ENCODE measurements around the gene AP4S1. TPM values are rescaled to one million over a fixed set of nuclear protein-coding genes. Genes with fewer than 3 reads are reported as not detected.
"Not testable (repeated sequence)": the region's sequence is repeated elsewhere in the genome, so short reads cannot be mapped to it uniquely, and the experiment has no call there.

AP4S1 gene
- total RNA-seq, 1 donor from 2014 or later = 11.4 TPM

DNA sequence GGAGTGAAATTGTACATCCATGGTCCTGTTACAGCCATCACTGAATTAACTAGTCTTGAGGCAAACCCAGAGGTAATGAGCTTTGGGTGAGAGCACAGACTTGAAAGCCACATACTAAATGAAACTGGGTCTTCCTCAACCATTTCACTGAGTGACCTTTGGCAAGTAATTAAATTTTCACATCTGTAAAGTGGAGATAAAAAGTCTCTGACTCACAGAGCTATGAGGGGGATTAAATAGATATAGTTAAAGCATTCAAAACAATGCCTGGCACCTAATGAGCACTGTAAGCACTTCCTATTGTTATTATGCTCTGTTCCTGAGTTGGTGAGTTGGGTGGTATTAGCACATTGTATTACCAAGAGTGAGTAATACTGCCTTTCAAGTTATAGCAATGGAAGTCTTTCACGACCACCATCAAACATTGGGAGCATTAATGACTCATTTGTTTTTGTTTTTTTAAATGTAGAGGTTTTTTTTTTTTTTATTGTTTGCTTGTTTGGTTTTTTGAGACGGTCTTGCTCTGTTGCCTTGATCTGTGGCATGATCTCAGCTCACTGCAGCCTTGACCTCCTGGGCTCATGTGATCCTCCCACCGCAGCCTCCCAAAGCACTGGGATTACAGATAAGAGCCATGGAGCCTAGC lies 13.2 kb downstream of the AP4S1 start:
- Mint-ChIP-seq H3K27ac (no peak overlapping the region), H3K36me3 (no peaks in the 10 kb centered on the region)

DNA sequence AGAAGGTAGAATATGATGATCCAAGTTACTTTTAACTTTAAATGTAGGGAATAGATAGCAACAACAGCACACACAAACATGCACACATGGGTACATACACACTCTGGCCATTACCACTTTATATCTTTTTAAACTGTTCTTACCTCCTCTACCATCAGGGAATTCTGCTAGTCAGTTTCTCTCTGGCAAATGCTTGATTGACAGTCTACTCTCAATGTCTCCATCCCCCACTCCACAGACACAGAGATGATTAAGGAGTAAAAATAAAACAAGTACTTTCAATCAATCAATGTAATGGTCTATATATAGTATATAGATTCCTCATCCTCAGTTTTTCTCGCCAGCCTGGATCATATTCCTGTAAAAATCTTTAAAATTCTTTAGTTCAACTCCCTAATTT lies 16.9 kb downstream of the AP4S1 start:
- peaks cover 3% of the 10 kb centered on the region for H3K36me3 Mint-ChIP-seq
- TF ChIP-seq, protein P1, sequence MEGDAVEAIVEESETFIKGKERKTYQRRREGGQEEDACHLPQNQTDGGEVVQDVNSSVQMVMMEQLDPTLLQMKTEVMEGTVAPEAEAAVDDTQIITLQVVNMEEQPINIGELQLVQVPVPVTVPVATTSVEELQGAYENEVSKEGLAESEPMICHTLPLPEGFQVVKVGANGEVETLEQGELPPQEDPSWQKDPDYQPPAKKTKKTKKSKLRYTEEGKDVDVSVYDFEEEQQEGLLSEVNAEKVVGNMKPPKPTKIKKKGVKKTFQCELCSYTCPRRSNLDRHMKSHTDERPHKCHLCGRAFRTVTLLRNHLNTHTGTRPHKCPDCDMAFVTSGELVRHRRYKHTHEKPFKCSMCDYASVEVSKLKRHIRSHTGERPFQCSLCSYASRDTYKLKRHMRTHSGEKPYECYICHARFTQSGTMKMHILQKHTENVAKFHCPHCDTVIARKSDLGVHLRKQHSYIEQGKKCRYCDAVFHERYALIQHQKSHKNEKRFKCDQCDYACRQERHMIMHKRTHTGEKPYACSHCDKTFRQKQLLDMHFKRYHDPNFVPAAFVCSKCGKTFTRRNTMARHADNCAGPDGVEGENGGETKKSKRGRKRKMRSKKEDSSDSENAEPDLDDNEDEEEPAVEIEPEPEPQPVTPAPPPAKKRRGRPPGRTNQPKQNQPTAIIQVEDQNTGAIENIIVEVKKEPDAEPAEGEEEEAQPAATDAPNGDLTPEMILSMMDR (conservative IDR thresholded peaks at IDR 0.05) = no peak
- H3K27ac Mint-ChIP-seq = no peak overlapping the region
- no peak overlapping the region for H3K4me3 Mint-ChIP-seq
- no peak for DNase-seq (ENCODE audit: extremely low spot score, unreplicated experiment)
- no peaks in the 10 kb centered on the region for H3K9me3 Mint-ChIP-seq
- no peaks in the 10 kb centered on the region for H3K4me1 Mint-ChIP-seq (ENCODE audit: unreplicated experiment)
- no peaks in the 10 kb centered on the region for H3K27me3 Mint-ChIP-seq

More for the DNA sequence above, 13.2 kb downstream of the AP4S1 start:
- no peaks in the 10 kb centered on the region for H3K27me3 Mint-ChIP-seq
- no peak overlapping the region for H3K4me3 Mint-ChIP-seq
- no peak for DNase-seq (ENCODE audit: extremely low spot score, unreplicated experiment)
- H3K4me1 Mint-ChIP-seq (ENCODE audit: unreplicated experiment) = peaks cover 5% of the 10 kb centered on the region
- no peaks in the 10 kb centered on the region for H3K9me3 Mint-ChIP-seq
- TF ChIP-seq, protein P1 (conservative IDR thresholded peaks at IDR 0.05) = no peak

DNA sequence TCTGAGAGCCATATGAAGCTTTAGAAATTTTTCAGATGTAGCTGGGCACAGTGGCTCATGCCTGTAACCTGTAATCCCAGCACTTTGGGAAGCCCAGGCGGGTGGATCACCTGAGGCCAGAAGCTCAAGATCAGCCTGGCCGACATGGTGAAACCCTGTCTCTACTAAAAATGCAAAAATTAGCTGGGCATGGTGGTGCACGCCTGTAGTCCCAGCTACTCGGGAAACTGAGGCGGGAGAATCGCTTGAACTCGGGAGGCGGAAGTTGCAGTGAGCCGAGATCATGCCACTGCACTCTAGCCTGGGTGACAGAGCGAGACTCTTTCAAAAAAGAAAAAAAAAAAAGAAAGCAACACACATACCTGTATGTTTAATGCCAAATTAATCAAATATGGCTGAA lies 17.4 kb downstream of the AP4S1 start:
- not testable (repeated sequence) for H3K9me3 Mint-ChIP-seq; DNase-seq (ENCODE audit: extremely low spot score, unreplicated experiment); H3K4me3 Mint-ChIP-seq; H3K27me3 Mint-ChIP-seq; H3K36me3 Mint-ChIP-seq; H3K4me1 Mint-ChIP-seq (ENCODE audit: unreplicated experiment)
- peak overlapping the region; percentile 39 for H3K27ac Mint-ChIP-seq

DNA sequence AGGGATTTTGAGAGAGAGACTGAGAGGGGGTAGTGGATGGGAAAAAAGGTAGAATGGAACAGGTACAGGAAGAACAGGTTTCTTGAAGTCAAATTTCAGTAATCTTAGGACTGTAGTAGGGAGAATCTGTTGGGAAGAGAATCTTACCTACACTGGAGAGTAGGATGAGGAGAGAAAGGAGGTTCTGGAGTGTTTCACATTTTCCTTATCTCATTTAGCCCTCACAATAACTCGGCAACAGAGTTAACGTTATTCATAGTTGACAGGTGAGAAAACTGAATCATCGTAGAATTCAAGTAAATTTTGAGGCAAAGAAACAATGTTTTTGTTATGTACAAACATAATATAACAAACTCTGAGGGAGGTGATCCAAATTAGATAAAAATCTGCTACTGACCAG lies 17.9 kb downstream of the AP4S1 start:
- peaks cover 3% of the 10 kb centered on the region for H3K36me3 Mint-ChIP-seq

DNA sequence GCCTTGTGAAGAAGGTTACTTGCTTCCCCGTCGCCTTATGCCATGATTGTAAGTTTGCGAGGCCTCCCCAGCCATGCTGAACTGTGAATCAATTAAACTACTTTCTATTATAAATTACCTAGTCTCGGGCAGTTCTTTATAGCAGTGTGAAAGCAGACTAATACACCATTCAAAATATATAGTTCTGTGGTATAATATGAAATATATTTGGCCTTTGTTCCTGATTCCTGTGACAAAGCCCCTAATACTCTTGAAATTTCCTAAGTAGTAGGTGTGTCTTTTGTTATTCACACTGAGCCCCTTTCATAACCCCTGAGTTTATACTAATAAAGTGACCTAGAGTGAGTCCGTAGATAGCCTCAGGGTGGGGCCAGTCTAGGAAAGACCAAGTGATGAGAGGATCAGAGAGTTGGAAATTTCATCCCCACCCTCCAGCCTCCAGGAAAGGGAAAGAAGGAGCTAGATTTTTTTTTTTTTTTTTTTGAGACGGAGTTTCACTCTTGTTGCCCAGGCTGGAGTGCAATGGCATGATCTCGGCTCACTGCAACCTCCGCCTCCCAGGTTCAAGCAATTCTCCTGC lies 20.1 kb downstream of the AP4S1 start:
- TF ChIP-seq, protein P1 (conservative IDR thresholded peaks at IDR 0.05) = no peak
- Mint-ChIP-seq H3K4me1 (ENCODE audit: unreplicated experiment) (no peaks in the 10 kb centered on the region), H3K36me3 (peaks cover 7% of the 10 kb centered on the region), H3K4me3 (no peak overlapping the region), H3K27ac (no peak overlapping the region), H3K9me3 (no peaks in the 10 kb centered on the region), H3K27me3 (no peaks in the 10 kb centered on the region)
- DNase-seq (ENCODE audit: extremely low spot score, unreplicated experiment) = no peak

More for the DNA sequence above, 17.9 kb downstream of the AP4S1 start:
- TF ChIP-seq, protein P1 (conservative IDR thresholded peaks at IDR 0.05) = no peak
- Mint-ChIP-seq H3K4me3 (no peak overlapping the region), H3K27ac (peak overlapping the region; percentile 39), H3K27me3 (no peaks in the 10 kb centered on the region), H3K9me3 (no peaks in the 10 kb centered on the region), H3K4me1 (ENCODE audit: unreplicated experiment) (no peaks in the 10 kb centered on the region)
- DNase-seq (ENCODE audit: extremely low spot score, unreplicated experiment) = no peak

DNA sequence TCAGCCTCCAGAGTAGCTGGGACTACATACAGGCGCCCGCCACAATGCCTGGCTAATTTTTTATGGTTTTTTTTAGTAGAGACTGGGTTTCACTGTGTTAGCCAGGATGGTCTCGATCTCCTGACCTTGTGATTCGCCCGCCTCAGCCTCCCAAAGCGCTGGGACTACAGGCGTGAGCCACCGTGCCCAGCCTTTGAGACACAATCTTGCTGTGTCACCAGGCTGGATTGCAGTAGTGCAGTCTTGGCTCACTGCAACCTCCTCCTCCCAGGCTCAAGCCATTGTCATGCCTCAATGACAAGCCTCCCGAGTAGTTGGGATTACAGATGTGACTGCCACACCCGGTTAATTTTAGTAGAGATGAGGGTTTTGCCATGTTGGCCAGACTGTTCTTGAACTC lies 22.1 kb downstream of the AP4S1 start:
- TF ChIP-seq, protein P1 (conservative IDR thresholded peaks at IDR 0.05) = no peak
- H3K27ac Mint-ChIP-seq = no peak overlapping the region
- H3K36me3 Mint-ChIP-seq = peaks cover 7% of the 10 kb centered on the region
- DNase-seq (ENCODE audit: extremely low spot score, unreplicated experiment) = no peak
- no peaks in the 10 kb centered on the region for H3K4me1 Mint-ChIP-seq (ENCODE audit: unreplicated experiment)
- no peaks in the 10 kb centered on the region for H3K9me3 Mint-ChIP-seq
- no peak overlapping the region for H3K4me3 Mint-ChIP-seq
- H3K27me3 Mint-ChIP-seq = no peaks in the 10 kb centered on the region

All from type B pancreatic cell (in vitro differentiated cells).